ENCODE data around the gene ZFP69B. TPM values are rescaled to one million over a fixed set of nuclear protein-coding genes. Genes with fewer than 3 reads are reported as not detected.

Gene ZFP69B
- 3.5 and 13.2 TPM in 2 replicates for total RNA-seq

GRCh38 chr1:40449684-40450494, at the start of gene ZFP69B:
Gene ZFP69B, plus strand, starts transcription at chr1:40450476. Its CDS starts 486 bp downstream, at chr1:40450962.

GRCh38 chr1:40476924-40477677, 26.8 kb downstream of the ZFP69B start, which contains the start of gene ZFP69:
Gene ZFP69, plus strand, starts transcription at chr1:40477290. Its CDS starts 2,072 bp downstream, at chr1:40479362.

GRCh38 chr1:40508375-40509341, 58.4 kb downstream of the ZFP69B start, which contains the start of gene EXO5:
Gene EXO5, plus strand, starts transcription at chr1:40508767. Its CDS starts 5,778 bp downstream, at chr1:40514545.

Other genes with a start within 250 kb of the ZFP69B start
- not detected in 2 replicates for gene TMCO2, start 202.5 kb upstream of the ZFP69B start, total RNA-seq
- 48.4 and 119 TPM in 2 replicates for gene ZMPSTE24, start 192.2 kb upstream of the ZFP69B start, total RNA-seq
- gene COL9A2, start 133.2 kb upstream of the ZFP69B start, total RNA-seq = 0.14 and 1.8 TPM in 2 replicates
- 15.5 and 63.1 TPM in 2 replicates for gene SMAP2, start 76.7 kb upstream of the ZFP69B start, total RNA-seq
- 1.3 and 4.0 TPM in 2 replicates for gene ZFP69, start 26.8 kb downstream of the ZFP69B start, total RNA-seq
- gene EXO5, start 58.3 kb downstream of the ZFP69B start, total RNA-seq = 5.0 and 12.3 TPM in 2 replicates
- gene ZNF684, start 81.2 kb downstream of the ZFP69B start, total RNA-seq = 1.8 and 4.3 TPM in 2 replicates
- gene RIMS3, start 215.2 kb downstream of the ZFP69B start, total RNA-seq = 0.14 and 0.66 TPM in 2 replicates
- gene NFYC, start 241.2 kb downstream of the ZFP69B start, total RNA-seq = 22.1 and 41.1 TPM in 2 replicates